ENCODE measurements around the gene EFCAB14. TPM values are rescaled to one million over a fixed set of nuclear protein-coding genes. Genes with fewer than 3 reads are reported as not detected.
"Not testable (repeated sequence)": the region's sequence is repeated elsewhere in the genome, so short reads cannot be mapped to it uniquely, and the experiment has no call there.

EFCAB14 gene
- total RNA-seq, 1 donor from 2014 or later = 41.5 TPM

DNA sequence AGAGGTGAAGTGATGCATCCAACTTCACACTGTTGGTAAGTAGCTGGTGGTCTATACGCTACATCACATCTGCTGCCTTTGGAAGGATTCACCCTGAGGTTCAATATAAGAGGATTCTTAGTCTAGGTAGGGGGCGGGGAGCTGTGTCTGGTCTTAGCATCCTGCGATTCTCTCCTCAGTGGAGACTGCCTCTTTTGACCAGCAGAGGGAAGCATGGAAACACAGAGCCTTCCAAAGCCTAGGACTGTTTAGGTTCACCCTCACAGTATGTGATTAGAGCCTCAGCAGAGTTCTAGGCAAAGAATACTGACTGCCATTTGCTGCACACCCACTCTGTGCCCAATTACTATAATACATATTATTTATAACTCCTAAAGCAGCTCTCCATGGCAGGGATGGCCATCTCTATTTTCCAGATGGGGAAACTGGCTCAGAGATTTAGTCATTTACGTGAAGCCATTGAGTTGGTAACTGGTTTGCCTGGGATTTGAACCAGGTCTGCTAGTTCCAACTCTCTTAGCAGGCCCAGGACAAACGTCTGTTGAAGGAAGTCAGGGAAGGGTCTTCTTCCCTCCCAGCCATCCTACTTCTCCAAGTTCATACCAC lies 28.9 kb upstream of the EFCAB14 start:
- no peak overlapping the region for H3K4me3 ChIP-seq (ENCODE audit: low read depth, low read length)

DNA sequence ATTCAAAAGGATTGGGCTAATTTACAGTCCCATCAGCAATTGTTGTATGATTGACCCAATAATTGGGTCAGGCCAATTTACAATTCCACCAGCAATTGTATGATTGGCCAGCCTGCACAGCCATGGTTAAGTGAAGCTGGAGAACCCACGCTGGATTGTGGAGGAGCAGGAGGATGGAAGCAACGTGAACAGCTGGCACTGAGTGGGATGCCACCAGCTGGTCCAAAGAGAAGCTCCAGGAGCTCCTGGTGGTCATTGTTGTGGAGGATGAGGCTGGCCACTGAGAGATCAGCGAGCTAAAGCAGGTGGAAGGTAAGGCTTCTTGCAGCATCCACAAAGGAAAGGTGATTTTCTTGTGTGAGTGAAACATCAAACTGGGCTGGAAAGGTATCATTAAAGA lies 23.2 kb upstream of the EFCAB14 start:
- TF ChIP-seq, protein P1, sequence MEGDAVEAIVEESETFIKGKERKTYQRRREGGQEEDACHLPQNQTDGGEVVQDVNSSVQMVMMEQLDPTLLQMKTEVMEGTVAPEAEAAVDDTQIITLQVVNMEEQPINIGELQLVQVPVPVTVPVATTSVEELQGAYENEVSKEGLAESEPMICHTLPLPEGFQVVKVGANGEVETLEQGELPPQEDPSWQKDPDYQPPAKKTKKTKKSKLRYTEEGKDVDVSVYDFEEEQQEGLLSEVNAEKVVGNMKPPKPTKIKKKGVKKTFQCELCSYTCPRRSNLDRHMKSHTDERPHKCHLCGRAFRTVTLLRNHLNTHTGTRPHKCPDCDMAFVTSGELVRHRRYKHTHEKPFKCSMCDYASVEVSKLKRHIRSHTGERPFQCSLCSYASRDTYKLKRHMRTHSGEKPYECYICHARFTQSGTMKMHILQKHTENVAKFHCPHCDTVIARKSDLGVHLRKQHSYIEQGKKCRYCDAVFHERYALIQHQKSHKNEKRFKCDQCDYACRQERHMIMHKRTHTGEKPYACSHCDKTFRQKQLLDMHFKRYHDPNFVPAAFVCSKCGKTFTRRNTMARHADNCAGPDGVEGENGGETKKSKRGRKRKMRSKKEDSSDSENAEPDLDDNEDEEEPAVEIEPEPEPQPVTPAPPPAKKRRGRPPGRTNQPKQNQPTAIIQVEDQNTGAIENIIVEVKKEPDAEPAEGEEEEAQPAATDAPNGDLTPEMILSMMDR (conservative IDR thresholded peaks at IDR 0.05; ENCODE audit: low read depth, low read length) = no peak
- no peak for DNase-seq (ENCODE audit: low read depth)
- no peak overlapping the region for H3K4me3 ChIP-seq (ENCODE audit: low read depth, low read length)

More for the DNA sequence above, 28.9 kb upstream of the EFCAB14 start:
- DNase-seq (ENCODE audit: low read depth) = no peak
- TF ChIP-seq, protein P1 (conservative IDR thresholded peaks at IDR 0.05; ENCODE audit: low read depth, low read length) = peak; percentile 92

DNA sequence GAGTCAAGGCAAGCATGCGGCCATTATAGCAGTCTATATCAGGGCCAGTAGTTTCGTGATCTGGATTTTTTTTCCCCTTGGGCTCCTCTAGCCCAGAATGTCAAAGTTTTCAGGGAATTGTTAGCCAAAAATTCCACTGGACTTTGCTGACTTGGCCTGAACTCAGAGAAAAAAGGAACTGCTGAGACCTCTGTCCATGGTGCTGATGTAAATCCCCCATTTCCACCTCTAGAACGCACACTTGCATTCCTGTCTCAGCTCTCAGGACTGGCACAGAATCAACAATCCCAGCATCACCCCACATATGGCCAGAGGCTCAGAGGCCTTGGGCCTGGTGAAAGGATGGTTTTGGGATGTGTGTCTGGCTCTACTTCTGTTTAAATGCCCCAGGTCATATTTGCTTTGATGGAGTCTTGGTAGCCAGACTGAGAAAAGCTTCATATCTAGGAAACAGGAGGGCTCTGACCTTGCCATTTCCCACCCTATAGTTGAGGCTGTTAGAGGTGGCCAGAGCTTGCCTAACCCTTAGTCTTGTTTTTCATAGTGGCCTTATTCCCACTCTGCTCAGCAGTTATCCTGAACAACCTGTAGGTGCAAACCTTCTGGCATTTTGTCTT lies 16.9 kb upstream of the EFCAB14 start:
- TF ChIP-seq, protein P1 (conservative IDR thresholded peaks at IDR 0.05; ENCODE audit: low read depth, low read length) = peak; percentile 54
- DNase-seq (ENCODE audit: low read depth) = no peak
- H3K4me3 ChIP-seq (ENCODE audit: low read depth, low read length) = no peak overlapping the region

DNA sequence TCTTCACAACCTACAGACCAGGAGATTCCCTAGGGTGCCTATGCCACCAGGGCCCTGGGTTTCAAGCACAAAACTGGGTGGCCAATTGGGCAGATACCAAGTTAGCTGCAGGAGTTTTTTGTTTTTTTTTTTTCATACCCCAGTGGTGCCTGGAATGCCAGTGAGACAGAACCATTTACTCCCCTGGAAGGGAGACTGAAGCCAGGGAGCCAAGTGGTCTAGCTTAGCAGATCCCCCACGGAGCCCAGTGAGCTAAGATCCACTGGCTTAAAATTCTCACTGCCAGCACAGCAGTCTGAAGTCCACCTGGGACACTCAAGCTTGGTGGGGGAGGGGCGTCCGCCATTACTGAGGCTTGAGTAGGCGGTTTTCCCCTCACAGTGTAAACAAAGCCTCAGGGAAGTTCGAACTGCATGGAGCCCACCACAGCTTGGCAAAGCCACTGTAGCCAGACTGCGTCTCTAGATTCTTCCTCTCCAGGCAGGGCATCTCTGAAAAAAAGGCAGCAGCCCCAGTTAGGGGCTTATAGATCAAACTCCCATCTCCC lies 9.5 kb upstream of the EFCAB14 start:
- not testable (repeated sequence) for H3K4me3 ChIP-seq (ENCODE audit: low read depth, low read length); DNase-seq (ENCODE audit: low read depth)

DNA sequence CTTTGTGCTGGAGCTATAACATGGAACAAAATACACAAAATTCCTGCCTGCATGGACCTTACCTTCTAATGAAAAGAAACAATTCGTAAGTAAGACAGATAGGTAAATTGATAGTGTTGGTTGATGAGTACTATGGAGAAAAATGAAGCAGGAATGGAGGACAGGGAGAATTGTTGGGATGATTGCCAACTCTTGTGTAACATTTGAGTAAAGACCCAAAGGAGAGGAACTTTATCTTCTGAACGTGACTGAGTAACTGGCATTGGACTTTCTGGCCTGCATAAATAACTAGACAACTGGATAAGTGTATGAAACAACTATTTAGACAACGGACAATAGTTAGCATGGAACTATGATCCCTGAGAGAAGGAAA lies 6.8 kb upstream of the EFCAB14 start:
- DNase-seq (ENCODE audit: low read depth) = peak; percentile 30
- TF ChIP-seq, protein P1 (conservative IDR thresholded peaks at IDR 0.05; ENCODE audit: low read depth, low read length) = no peak
- H3K4me3 ChIP-seq (ENCODE audit: low read depth, low read length) = no peak overlapping the region

DNA sequence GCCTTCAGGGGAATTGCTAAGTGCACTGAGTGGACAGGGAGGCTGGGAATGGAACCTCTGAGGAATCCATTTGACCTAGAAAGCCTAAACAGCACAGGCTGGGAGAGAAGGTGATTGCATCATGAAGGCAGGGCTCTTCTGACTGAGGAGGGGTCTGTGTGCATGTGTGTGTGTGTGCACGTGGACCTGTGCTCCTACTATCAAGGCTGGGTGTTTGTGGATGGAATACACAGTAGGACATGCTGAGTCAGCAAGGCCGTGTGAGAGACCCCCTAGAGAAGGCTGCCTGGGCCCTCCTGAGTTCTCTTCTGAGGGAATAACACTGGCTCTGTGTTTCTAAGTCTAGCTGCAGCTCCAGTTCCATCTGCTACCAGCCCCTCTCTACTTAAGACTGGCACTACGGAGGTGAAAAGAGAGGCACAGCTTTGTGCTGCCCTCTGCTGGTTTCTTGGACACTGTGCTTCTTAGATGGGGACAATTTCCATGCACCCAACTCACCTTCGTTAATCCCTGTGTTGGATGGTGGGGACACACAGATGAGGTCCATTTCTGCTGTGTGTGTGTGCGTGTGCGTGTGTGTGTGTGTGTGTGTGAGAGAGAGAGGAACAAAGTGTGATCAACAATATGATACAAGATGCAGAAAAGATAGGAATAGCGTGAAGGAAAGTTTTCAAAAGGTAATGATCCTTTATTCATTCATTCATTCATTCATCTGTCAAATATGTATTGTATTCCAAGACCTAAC lies 6.2 kb upstream of the EFCAB14 start:
- DNase-seq (ENCODE audit: low read depth) = peak; percentile 27
- TF ChIP-seq, protein P1 (conservative IDR thresholded peaks at IDR 0.05; ENCODE audit: low read depth, low read length) = peak; percentile 93
- H3K4me3 ChIP-seq (ENCODE audit: low read depth, low read length) = no peak overlapping the region

DNA sequence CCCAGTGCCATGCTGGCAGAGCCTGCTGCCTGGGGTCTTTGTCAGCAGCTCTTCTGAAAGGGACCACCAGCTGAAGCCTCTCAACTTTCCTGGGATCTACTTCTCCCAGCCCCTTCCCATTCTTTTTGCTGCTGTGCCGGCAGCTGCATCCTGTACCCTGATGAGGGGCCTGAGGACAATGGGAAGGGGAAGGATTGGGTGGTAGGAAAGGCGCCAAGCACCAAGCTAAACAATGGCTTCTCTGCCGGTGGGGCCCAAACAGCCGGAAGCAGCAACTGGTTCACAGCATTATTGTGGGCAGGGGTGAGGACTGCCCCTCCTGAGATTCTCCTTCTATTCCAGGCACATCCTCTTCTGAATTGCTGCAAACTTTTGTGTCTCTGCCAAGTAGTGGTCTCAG lies 5.0 kb upstream of the EFCAB14 start:
- no peak overlapping the region for H3K4me3 ChIP-seq (ENCODE audit: low read depth, low read length)
- TF ChIP-seq, protein P1 (conservative IDR thresholded peaks at IDR 0.05; ENCODE audit: low read depth, low read length) = no peak
- DNase-seq (ENCODE audit: low read depth) = no peak
